ENCODE measurements around the gene ARR3.
"Not testable (repeated sequence)": the region's sequence is repeated elsewhere in the genome, so short reads cannot be mapped to it uniquely, and the experiment has no call there.

Gene ARR3

GRCh38 chrX:70323628-70324027 is 55.5 kb downstream of the ARR3 start:
- H3K36me3 ChIP-seq (ENCODE audit: control insufficient read depth in 2 of 2, insufficient read depth in 2 of 2, low read length in 2 of 2); H3K27ac ChIP-seq (ENCODE audit: low read length); H3K9ac ChIP-seq (ENCODE audit: low read length in 2 of 2); H3K27me3 ChIP-seq (ENCODE audit: control insufficient read depth in 1 of 2, insufficient read depth in 2 of 2, low read length in 2 of 2); H3K4me1 ChIP-seq (ENCODE audit: control insufficient read depth, insufficient read depth, low read length); H3K9me3 ChIP-seq (ENCODE audit: control insufficient read depth in 2 of 2, low read length in 2 of 2); H3K4me3 ChIP-seq (ENCODE audit: low read length in 2 of 2): not testable (repeated sequence)

- no peak overlapping the region for H3K27ac ChIP-seq (ENCODE audit: low read length)
- no peaks in the 10 kb centered on the region for H3K36me3 ChIP-seq (ENCODE audit: control insufficient read depth in 2 of 2, insufficient read depth in 2 of 2, low read length in 2 of 2)
Observed at GRCh38 chrX:70324326-70324725, 56.2 kb downstream of the ARR3 start.

GRCh38 chrX:70331161-70331560 is 63.0 kb downstream of the ARR3 start:
- Histone ChIP-seq H3K4me3 (ENCODE audit: low read length in 2 of 2) (no peak overlapping the region), H3K27ac (ENCODE audit: low read length) (no peak overlapping the region), H3K27me3 (ENCODE audit: control insufficient read depth in 1 of 2, insufficient read depth in 2 of 2, low read length in 2 of 2) (no peaks in the 10 kb centered on the region), H3K36me3 (ENCODE audit: control insufficient read depth in 2 of 2, insufficient read depth in 2 of 2, low read length in 2 of 2) (no peaks in the 10 kb centered on the region), H3K4me1 (ENCODE audit: control insufficient read depth, insufficient read depth, low read length) (no peaks in the 10 kb centered on the region), H3K9me3 (ENCODE audit: control insufficient read depth in 2 of 2, low read length in 2 of 2) (no peaks in the 10 kb centered on the region), H3K9ac (ENCODE audit: low read length in 2 of 2) (no peak overlapping the region)

More at GRCh38 chrX:70324326-70324725, 56.2 kb downstream of the ARR3 start:
- Histone ChIP-seq H3K4me1 (ENCODE audit: control insufficient read depth, insufficient read depth, low read length) (no peaks in the 10 kb centered on the region), H3K9ac (ENCODE audit: low read length in 2 of 2) (no peak overlapping the region), H3K9me3 (ENCODE audit: control insufficient read depth in 2 of 2, low read length in 2 of 2) (no peaks in the 10 kb centered on the region), H3K4me3 (ENCODE audit: low read length in 2 of 2) (no peak overlapping the region), H3K27me3 (ENCODE audit: control insufficient read depth in 1 of 2, insufficient read depth in 2 of 2, low read length in 2 of 2) (peaks cover 0 to 6% of the 10 kb centered on the region in 2 donors)

All from stomach smooth muscle (tissue), 2 donors.